Measurements from ENCODE around the gene FNDC3B. TPM values are rescaled to one million over a fixed set of nuclear protein-coding genes. Genes with fewer than 3 reads are reported as not detected.

The FNDC3B gene
- total and polyA plus RNA-seq, 9 of the 15 experiments (the other 6 are each of a cell fraction or from before 2014, with no cell fraction given) = 7.0 to 35.8 (median 16.2) TPM

- TF ChIP-seq NCOA2 (IDR thresholded peaks at IDR 0.05; ENCODE audit: partially characterized antibody in 2 of 2) (no peak), SMAD1 (IDR thresholded peaks at IDR 0.05; ENCODE audit: low read depth, low read length, partially characterized antibody) (no peak), JUNB (CRISPR knock-in tag; conservative IDR thresholded peaks at IDR 0.05) (peak; percentile 51; the same call in 1 of the 2 replicates), SRSF9 (IDR thresholded peaks at IDR 0.05; ENCODE audit: borderline replicate concordance, low read depth, low read length) (no peak), POLR2G (IDR thresholded peaks at IDR 0.05; ENCODE audit: low read depth, low read length) (no peak), MBD2 (IDR thresholded peaks at IDR 0.05; ENCODE audit: borderline replicate concordance, low read depth) (no peak), YY1 (IDR thresholded peaks at IDR 0.05; ENCODE audit: borderline replicate concordance in 1 of 3, control insufficient read depth in 1 of 3, extremely low read depth in 1 of 3, insufficient read depth in 3 of 3, insufficient read length in 1 of 3, insufficient replicate concordance in 2 of 3, low read depth in 1 of 3, low read length in 2 of 3) (no peak), ZBTB2 (IDR thresholded peaks at IDR 0.05) (0 out of 2 replicates have a peak, but pooled peaks have one; percentile 36), ESRRA (IDR thresholded peaks at IDR 0.05; ENCODE audit: borderline replicate concordance, low read depth) (no peak), POLR2H (tag; IDR thresholded peaks at IDR 0.05; ENCODE audit: low read depth) (no peak), DIDO1 (tag; IDR thresholded peaks at IDR 0.05; ENCODE audit: low read depth) (no peak), PBX2 (CRISPR knock-in tag; IDR thresholded peaks at IDR 0.05; ENCODE audit: low read depth) (no peak), PBX2 (tag; conservative IDR thresholded peaks at IDR 0.05; ENCODE audit: low read depth) (no peak), BRD4 (IDR thresholded peaks at IDR 0.05) (no peak), E2F5 (CRISPR knock-in tag; IDR thresholded peaks at IDR 0.05) (no peak), ZBTB5 (IDR thresholded peaks at IDR 0.05) (no peak), SNAPC5 (CRISPR knock-in tag; IDR thresholded peaks at IDR 0.05) (no peak), HMGN3 (IDR thresholded peaks at IDR 0.05; ENCODE audit: borderline replicate concordance, extremely low read depth, insufficient read length, low read depth, low read length) (peak; percentile 47), ZNF780A (CRISPR knock-in tag; IDR thresholded peaks at IDR 0.05) (no peak), ZNF134 (CRISPR knock-in tag; conservative IDR thresholded peaks at IDR 0.05) (no peak), GTF2E2 (tag; IDR thresholded peaks at IDR 0.05) (no peak), KHSRP (IDR thresholded peaks at IDR 0.05) (no peak), CSDE1 (IDR thresholded peaks at IDR 0.05) (no peak)
These were observed 267.8 kb downstream of the FNDC3B start (continued) for GRCh38 chr3:172307141-172307560.
